ENCODE measurements around the gene INO80E. TPM values are rescaled to one million over a fixed set of nuclear protein-coding genes. Genes with fewer than 3 reads are reported as not detected.

INO80E gene
- total RNA-seq, 2 experiments from 2014 or later = 84.1 to 94.0 TPM

DNA sequence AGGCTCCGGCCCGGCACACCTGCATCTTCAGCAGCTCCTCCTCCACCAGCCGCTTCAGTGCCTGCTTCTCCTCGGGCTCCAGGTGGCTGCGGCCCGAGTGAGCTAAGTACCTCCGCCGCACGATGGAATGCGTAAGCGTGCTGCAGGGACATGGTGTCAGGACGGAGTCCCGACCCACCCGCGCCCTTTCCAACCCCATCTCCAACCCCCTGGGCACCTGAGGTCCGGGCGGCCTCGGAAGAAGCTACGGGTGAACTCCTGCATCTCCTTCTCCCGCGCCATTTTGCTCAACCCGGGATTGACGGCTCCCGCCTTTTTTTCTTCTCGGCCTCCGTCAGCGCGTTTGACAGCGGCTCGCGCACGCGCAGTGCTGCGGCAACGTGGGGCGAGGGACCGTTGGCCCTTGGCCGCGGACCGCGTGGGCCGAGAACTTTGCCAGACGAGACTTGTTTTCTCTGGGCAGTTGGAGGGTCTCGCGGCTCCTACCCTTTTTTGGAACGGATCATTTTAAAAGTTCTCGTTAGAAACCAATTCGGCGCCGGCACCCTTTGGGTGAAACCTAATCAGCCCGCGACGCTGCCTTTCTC lies 624 bp upstream of the INO80E start, which contains the start of gene HIRIP3:
HIRIP3 (minus strand) TSS at position 294 of the 587 bp plus-strand sequence; CDS start at position 282, 12 bp downstream.
- POLR2A ChIA-PET = interaction anchor here (0.6 to 2.6 kb wide), 12 partner anchors 9 to 540 kb away, joined by 3 to 16 read pairs (median 4); partner anchors contain the start of genes ASPHD1, KCTD13, KIF22 and TAOK2
- Mint-ChIP-seq H3K9me3 (no peaks in the 10 kb centered on the region), H3K27me3 (no peaks in the 10 kb centered on the region), H3K4me3 (peak within 1 kb of the TSS; percentile 99), H3K4me1 (ENCODE audit: low read depth) (peaks cover 33% of the 10 kb centered on the region), H3K27ac (peak within 1 kb of the TSS; percentile 99), H3K36me3 (peaks cover 28% of the 10 kb centered on the region)
- intact Hi-C loops (cut with micrococcal nuclease) = loop anchor here (2.0 to 5.0 kb wide), 3 partner anchors 33 to 188 kb away; partner anchors contain the start of genes CDIPT, MAZ and TMEM219
- peak; percentile 93 for DNase-seq
- CTCF ChIA-PET = interaction anchor here (0.9 to 2.3 kb wide), 4 partner anchors 10 to 97 kb away, joined by 4 to 9 read pairs (median 4); partner anchors contain the start of genes TBX6 and TLCD3B

GRCh38 chr16:29996766-29997250 lies 767 bp downstream of the INO80E start:
- H3K27me3 Mint-ChIP-seq = no peaks in the 10 kb centered on the region
- intact Hi-C loops (cut with micrococcal nuclease) = loop anchor here (1.0 to 5.0 kb wide), 4 partner anchors 24 to 190 kb away; partner anchors contain the start of genes KCTD13, MAZ, TAOK2 and TMEM219
- peak overlapping the region; percentile 99 for H3K4me3 Mint-ChIP-seq
- ChIA-PET CTCF (interaction anchor here (0.6 to 2.3 kb wide), 6 partner anchors 9 to 296 kb away, joined by 3 to 9 read pairs (median 4); no protein-coding TSS in a partner anchor), POLR2A (interaction anchor here (0.8 to 2.6 kb wide), 5 partner anchors 8 to 71 kb away, joined by 3 to 16 read pairs (median 7); partner anchors contain the start of genes KCTD13 and TAOK2)
- H3K4me1 Mint-ChIP-seq (ENCODE audit: low read depth) = peaks cover 33% of the 10 kb centered on the region
- peak overlapping the region; percentile 99 for H3K27ac Mint-ChIP-seq
- no peaks in the 10 kb centered on the region for H3K9me3 Mint-ChIP-seq
- no peak for DNase-seq
- peaks cover 26% of the 10 kb centered on the region for H3K36me3 Mint-ChIP-seq

GRCh38 chr16:29999605-30000004 lies 3.6 kb downstream of the INO80E start:
- H3K27me3 Mint-ChIP-seq = no peaks in the 10 kb centered on the region
- ChIA-PET CTCF (no interaction called here), POLR2A (no interaction called here)
- H3K4me1 Mint-ChIP-seq (ENCODE audit: low read depth) = peaks cover 22% of the 10 kb centered on the region
- no peak overlapping the region for H3K27ac Mint-ChIP-seq
- intact Hi-C loops (cut with micrococcal nuclease) = loop anchor here (5.0 kb wide), 2 partner anchors 37 to 192 kb away; partner anchors contain the start of genes MAZ and TMEM219
- H3K9me3 Mint-ChIP-seq = no peaks in the 10 kb centered on the region
- H3K4me3 Mint-ChIP-seq = no peak overlapping the region
- DNase-seq = no peak
- H3K36me3 Mint-ChIP-seq = peaks cover 22% of the 10 kb centered on the region

GRCh38 chr16:30000735-30001631 lies 4.9 kb downstream of the INO80E start:
- Mint-ChIP-seq H3K4me1 (ENCODE audit: low read depth) (peaks cover 17% of the 10 kb centered on the region), H3K4me3 (no peak overlapping the region), H3K9me3 (no peaks in the 10 kb centered on the region), H3K36me3 (peaks cover 16% of the 10 kb centered on the region), H3K27me3 (no peaks in the 10 kb centered on the region), H3K27ac (no peak overlapping the region)
- POLR2A ChIA-PET = no interaction called here
- intact Hi-C loops (cut with micrococcal nuclease) = no loop called here
- CTCF ChIA-PET = no interaction called here
- no peak for DNase-seq

DNA sequence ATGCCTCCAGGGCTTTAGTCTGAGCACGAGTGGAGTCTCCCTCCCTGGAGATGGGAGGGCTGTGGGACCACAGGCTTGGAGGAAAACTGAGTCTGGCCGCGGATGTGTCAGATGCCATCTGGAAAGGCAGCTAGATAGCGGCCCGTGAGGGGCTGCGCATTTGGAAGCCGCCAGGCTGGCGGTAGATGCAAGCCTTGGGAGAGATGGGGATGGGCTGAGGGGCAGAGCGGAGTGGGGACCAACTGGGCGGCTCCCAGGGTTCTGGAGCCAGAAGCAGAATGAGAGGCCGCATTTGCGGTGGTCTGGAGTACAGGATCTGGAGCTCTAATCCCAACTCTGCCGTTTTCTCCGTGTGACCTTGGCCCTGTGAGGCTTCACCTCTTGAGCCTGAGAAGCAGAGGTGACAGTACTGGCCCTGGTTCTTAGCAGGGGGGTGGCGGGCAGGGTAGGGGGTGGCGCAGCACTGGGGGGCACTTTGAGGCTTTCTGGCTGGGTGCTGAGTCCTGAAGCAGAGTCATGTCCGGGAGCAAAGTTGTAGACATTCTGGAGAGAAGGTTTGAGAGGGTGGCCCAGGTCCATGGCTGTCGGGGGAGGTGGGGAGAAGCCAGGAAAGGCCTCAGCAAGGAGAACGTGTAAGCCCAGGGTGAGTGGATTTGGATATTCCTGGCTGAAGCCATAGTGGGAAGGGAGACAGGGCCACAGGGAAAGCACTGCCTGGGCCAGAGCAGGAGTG lies 6.7 kb downstream of the INO80E start:
- POLR2A ChIA-PET = no interaction called here
- DNase-seq = no peak
- CTCF ChIA-PET = interaction anchor here (1.6 to 2.1 kb wide), 3 partner anchors 30 to 302 kb away, joined by 3 to 8 read pairs (median 5); no protein-coding TSS in a partner anchor
- intact Hi-C loops (cut with micrococcal nuclease) = no loop called here
- Mint-ChIP-seq H3K27ac (no peak overlapping the region), H3K27me3 (no peaks in the 10 kb centered on the region), H3K4me3 (no peak overlapping the region), H3K4me1 (ENCODE audit: low read depth) (peaks cover 11% of the 10 kb centered on the region), H3K36me3 (peaks cover 11% of the 10 kb centered on the region), H3K9me3 (no peaks in the 10 kb centered on the region)

DNA sequence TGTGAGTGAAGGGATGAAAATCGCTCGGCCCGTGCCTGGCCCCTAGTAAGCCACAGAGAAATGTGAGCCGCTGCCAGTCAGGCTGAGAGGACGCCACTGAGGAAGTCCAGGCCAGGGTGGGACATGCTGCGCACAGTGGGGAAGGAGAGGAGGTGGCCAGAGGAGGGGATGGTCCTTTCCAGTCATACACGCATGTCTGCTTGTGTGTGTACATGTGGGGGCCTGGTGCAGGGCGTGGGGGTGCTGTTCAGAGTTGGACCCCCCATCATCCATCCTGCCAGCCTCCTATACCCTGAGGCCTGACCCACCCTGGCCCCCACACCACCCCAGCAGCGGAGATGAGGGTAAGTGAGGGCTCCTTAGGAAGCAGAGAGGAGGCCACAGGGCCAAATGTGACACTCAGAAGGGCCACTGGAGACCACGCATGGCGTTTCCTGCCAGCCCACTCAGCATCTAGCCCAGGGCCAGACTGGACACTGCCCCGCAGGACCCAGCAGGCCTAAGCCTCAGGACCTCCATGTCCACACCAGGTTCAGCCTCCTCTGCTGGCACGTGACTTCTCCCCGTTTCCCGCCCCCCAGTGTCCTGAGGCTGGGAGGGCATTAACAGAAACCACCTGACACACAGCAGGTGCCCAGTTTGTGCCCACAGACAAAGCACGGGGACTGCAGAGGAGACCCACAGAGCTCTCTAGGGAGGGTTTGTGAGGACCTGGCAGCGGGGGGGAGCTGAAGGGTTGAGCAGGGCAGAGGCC lies 7.8 kb downstream of the INO80E start:
- DNase-seq = no peak
- POLR2A ChIA-PET = interaction anchor here (1.1 to 2.2 kb wide), 2 partner anchors 7 to 9 kb away, joined by 3 to 7 read pairs; partner anchors contain the start of genes HIRIP3 and INO80E
- H3K27ac Mint-ChIP-seq = no peak overlapping the region
- H3K36me3 Mint-ChIP-seq = peaks cover 5% of the 10 kb centered on the region
- peaks cover 6% of the 10 kb centered on the region for H3K4me1 Mint-ChIP-seq (ENCODE audit: low read depth)
- H3K27me3 Mint-ChIP-seq = peaks cover 3% of the 10 kb centered on the region
- H3K4me3 Mint-ChIP-seq = no peak overlapping the region
- intact Hi-C loops (cut with micrococcal nuclease) = no loop called here
- CTCF ChIA-PET = interaction anchor here (0.9 to 2.1 kb wide), 6 partner anchors 14 to 303 kb away, joined by 3 to 8 read pairs (median 4); partner anchors contain the start of genes KCTD13 and TLCD3B
- no peaks in the 10 kb centered on the region for H3K9me3 Mint-ChIP-seq

DNA sequence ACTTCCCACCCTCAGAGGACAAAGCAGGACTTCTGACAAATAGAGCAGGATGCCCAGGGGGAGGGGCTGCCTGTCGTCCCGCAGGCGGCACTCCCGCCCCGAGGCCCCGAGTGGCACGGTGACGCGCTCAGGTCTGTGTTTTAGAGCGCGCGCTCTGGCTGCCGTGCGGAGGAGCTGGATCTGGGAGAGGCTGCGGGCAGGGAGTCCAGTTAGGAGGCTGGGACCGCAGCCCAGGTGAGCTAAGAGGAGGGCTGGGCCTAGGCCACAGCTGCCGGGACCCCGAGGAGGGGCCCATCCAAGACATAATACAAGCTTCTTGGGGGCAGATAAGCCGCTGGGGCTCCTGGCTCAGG lies 8.4 kb downstream of the INO80E start:
- peaks cover 8% of the 10 kb centered on the region for H3K27me3 Mint-ChIP-seq
- H3K27ac Mint-ChIP-seq = no peak overlapping the region
- ChIA-PET POLR2A (interaction anchor here (1.1 to 2.2 kb wide), 2 partner anchors 8 to 9 kb away, joined by 3 to 7 read pairs; partner anchors contain the start of genes HIRIP3 and INO80E), CTCF (interaction anchor here (0.9 to 2.1 kb wide), 5 partner anchors 14 to 304 kb away, joined by 3 to 8 read pairs (median 5); partner anchors contain the start of genes KCTD13 and TLCD3B)
- H3K9me3 Mint-ChIP-seq = no peaks in the 10 kb centered on the region
- intact Hi-C loops (cut with micrococcal nuclease) = no loop called here
- H3K4me3 Mint-ChIP-seq = no peak overlapping the region
- DNase-seq = no peak
- peaks cover 4% of the 10 kb centered on the region for H3K4me1 Mint-ChIP-seq (ENCODE audit: low read depth)
- H3K36me3 Mint-ChIP-seq = no peaks in the 10 kb centered on the region

GRCh38 chr16:30004811-30005242 lies 8.8 kb downstream of the INO80E start:
- DNase-seq = no peak
- CTCF ChIA-PET = interaction anchor here (0.9 to 2.1 kb wide), 7 partner anchors 8 to 304 kb away, joined by 3 to 9 read pairs (median 5); partner anchors contain the start of genes HIRIP3, INO80E, KCTD13 and TLCD3B
- H3K4me3 Mint-ChIP-seq = no peak overlapping the region
- H3K36me3 Mint-ChIP-seq = no peaks in the 10 kb centered on the region
- POLR2A ChIA-PET = interaction anchor here (1.1 to 2.2 kb wide), 2 partner anchors 8 to 10 kb away, joined by 3 to 7 read pairs; partner anchors contain the start of genes HIRIP3 and INO80E
- intact Hi-C loops (cut with micrococcal nuclease) = no loop called here
- H3K27ac Mint-ChIP-seq = no peak overlapping the region
- H3K27me3 Mint-ChIP-seq = peaks cover 11% of the 10 kb centered on the region
- H3K4me1 Mint-ChIP-seq (ENCODE audit: low read depth) = peaks cover 2% of the 10 kb centered on the region
- no peaks in the 10 kb centered on the region for H3K9me3 Mint-ChIP-seq

- Mint-ChIP-seq H3K9me3 (no peaks in the 10 kb centered on the region), H3K4me1 (ENCODE audit: low read depth) (peaks cover 7% of the 10 kb centered on the region), H3K4me3 (no peak overlapping the region), H3K36me3 (no peaks in the 10 kb centered on the region), H3K27me3 (peaks cover 16% of the 10 kb centered on the region), H3K27ac (no peak overlapping the region)
- intact Hi-C loops (cut with micrococcal nuclease) = no loop called here
- CTCF ChIA-PET = interaction anchor here (0.6 to 2.1 kb wide), 17 partner anchors 9 to 314 kb away, joined by 3 to 9 read pairs (median 3); partner anchors contain the start of genes HIRIP3, INO80E, PAGR1 and TLCD3B
- peak; percentile 40 for DNase-seq
- POLR2A ChIA-PET = interaction anchor here (2.2 kb wide), 1 partner anchor 9 kb away, joined by 7 read pairs; the partner anchor contains the start of gene INO80E
Observed at GRCh38 chr16:30005341-30006094, 9.5 kb downstream of the INO80E start.

DNA sequence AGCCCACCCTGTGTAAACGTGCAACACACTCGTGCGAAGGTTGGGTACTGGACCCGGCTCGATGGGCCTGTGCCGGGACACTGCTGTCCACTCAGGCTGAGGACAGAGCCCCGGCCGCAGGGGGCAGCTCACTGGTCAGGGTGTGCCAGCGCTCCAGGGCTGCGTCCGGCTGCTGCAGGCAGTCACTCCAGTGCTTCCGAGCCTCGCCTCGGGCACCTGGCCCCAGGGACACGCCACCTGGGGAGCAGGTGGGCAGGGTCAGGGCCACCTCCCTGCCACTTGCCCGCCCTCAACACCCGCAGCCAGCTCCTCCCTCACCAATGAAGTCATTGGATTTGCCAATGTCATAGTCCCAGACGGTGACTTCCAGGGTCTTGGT lies 10.0 kb downstream of the INO80E start:
- Mint-ChIP-seq H3K4me3 (no peak overlapping the region), H3K27ac (no peak overlapping the region), H3K4me1 (ENCODE audit: low read depth) (peaks cover 9% of the 10 kb centered on the region), H3K36me3 (no peaks in the 10 kb centered on the region), H3K27me3 (peaks cover 17% of the 10 kb centered on the region), H3K9me3 (no peaks in the 10 kb centered on the region)
- ChIA-PET POLR2A (interaction anchor here (2.2 kb wide), 1 partner anchor 10 kb away, joined by 7 read pairs; the partner anchor contains the start of gene INO80E), CTCF (interaction anchor here (0.6 to 2.1 kb wide), 17 partner anchors 9 to 315 kb away, joined by 3 to 9 read pairs (median 3); partner anchors contain the start of genes HIRIP3, INO80E, PAGR1 and TLCD3B)
- intact Hi-C loops (cut with micrococcal nuclease) = no loop called here
- no peak for DNase-seq

Data from activated CD4-positive, alpha-beta memory T cell treated with anti-CD3 and anti-CD28 coated beads for 36 hours (primary cell).